ENCODE results near the gene TRPM3.

DNA sequence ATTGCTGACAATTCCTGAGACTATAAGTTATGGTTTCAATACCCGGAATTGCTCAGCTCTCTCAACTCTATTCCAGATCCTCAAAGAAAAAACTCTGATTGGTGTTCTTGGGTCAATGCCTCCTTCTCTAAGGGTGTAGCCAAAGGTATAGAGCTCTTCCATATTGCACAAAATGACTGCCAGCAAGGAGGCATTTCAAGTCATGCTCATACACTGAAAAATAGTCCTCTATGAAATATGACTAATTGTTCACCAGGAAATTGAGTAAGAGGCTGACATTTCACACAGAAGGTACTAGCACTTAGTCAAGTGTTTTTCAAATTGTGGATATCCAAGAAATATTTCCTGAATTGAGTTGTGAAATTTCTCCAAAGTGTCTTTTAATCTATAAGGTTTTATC is 595.9 kb downstream of the TRPM3 start:
- TF ChIP-seq GABPA (IDR thresholded peaks at IDR 0.05; ENCODE audit: low read depth) = no peak
- TF ChIP-seq, protein P1, sequence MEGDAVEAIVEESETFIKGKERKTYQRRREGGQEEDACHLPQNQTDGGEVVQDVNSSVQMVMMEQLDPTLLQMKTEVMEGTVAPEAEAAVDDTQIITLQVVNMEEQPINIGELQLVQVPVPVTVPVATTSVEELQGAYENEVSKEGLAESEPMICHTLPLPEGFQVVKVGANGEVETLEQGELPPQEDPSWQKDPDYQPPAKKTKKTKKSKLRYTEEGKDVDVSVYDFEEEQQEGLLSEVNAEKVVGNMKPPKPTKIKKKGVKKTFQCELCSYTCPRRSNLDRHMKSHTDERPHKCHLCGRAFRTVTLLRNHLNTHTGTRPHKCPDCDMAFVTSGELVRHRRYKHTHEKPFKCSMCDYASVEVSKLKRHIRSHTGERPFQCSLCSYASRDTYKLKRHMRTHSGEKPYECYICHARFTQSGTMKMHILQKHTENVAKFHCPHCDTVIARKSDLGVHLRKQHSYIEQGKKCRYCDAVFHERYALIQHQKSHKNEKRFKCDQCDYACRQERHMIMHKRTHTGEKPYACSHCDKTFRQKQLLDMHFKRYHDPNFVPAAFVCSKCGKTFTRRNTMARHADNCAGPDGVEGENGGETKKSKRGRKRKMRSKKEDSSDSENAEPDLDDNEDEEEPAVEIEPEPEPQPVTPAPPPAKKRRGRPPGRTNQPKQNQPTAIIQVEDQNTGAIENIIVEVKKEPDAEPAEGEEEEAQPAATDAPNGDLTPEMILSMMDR (IDR thresholded peaks at IDR 0.05; ENCODE audit: insufficient read depth, low read length) = no peak
- no peak for TF ChIP-seq SPI1 (IDR thresholded peaks at IDR 0.05; ENCODE audit: borderline replicate concordance, low read depth)
- TF ChIP-seq, protein P2, sequence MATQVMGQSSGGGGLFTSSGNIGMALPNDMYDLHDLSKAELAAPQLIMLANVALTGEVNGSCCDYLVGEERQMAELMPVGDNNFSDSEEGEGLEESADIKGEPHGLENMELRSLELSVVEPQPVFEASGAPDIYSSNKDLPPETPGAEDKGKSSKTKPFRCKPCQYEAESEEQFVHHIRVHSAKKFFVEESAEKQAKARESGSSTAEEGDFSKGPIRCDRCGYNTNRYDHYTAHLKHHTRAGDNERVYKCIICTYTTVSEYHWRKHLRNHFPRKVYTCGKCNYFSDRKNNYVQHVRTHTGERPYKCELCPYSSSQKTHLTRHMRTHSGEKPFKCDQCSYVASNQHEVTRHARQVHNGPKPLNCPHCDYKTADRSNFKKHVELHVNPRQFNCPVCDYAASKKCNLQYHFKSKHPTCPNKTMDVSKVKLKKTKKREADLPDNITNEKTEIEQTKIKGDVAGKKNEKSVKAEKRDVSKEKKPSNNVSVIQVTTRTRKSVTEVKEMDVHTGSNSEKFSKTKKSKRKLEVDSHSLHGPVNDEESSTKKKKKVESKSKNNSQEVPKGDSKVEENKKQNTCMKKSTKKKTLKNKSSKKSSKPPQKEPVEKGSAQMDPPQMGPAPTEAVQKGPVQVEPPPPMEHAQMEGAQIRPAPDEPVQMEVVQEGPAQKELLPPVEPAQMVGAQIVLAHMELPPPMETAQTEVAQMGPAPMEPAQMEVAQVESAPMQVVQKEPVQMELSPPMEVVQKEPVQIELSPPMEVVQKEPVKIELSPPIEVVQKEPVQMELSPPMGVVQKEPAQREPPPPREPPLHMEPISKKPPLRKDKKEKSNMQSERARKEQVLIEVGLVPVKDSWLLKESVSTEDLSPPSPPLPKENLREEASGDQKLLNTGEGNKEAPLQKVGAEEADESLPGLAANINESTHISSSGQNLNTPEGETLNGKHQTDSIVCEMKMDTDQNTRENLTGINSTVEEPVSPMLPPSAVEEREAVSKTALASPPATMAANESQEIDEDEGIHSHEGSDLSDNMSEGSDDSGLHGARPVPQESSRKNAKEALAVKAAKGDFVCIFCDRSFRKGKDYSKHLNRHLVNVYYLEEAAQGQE (IDR thresholded peaks at IDR 0.05; ENCODE audit: insufficient replicate concordance, low read depth) = no peak
